Pancreas (tissue), 10 donors: ENCODE data around the gene KRT2. TPM values are rescaled to one million over a fixed set of nuclear protein-coding genes. Genes with fewer than 3 reads are reported as not detected.
A peak's percentile ranks its signal among the peaks of the same experiment; 100 is the strongest.

Experiments used
- ATAC-seq, 4 donors: fragments of 200-7000 bp; cut with Tn5 transposase; one replicate each; pipeline versions ENCODE4 v1.8.0 to v1.9.1; 2020; ENCODE audit warnings: mild to moderate bottlenecking in 4 of 4, moderate library complexity in 4 of 4
- DNase-seq, 6 donors: peaks; one replicate each; pipeline ENCODE4 v3.0.0-alpha.2; 2020
- FAIRE-seq: peaks from 2 replicates; lab custom pipeline; 2012; peaks lifted over from hg19 to GRCh38; lab: Jason Lieb, UNC
- H3K27ac ChIP-seq, 4 donors: fragments of 200-600 bp; sonication (generic); 1 replicate in 3 of 4; 2 replicates in 1 of 4; pipeline versions ENCODE4 v1.5.0 to v1.8.0; 2020
- H3K27me3 ChIP-seq, 4 donors: fragments of 200-600 bp; one replicate each; pipeline ENCODE4 v1.8.0; 2021
- H3K36me3 ChIP-seq, 3 donors: fragments of 200-600 bp; sonication (generic) in 1 of 3; one replicate each; pipeline versions ENCODE4 v1.5.0 to v1.8.0; 2020 to 2021
- H3K4me1 ChIP-seq, 3 donors: fragments of 200-600 bp; one replicate each; pipeline ENCODE4 v1.8.0; 2021
- H3K4me3 ChIP-seq, 4 donors: fragments of 200-600 bp; sonication (generic) in 2 of 4; one replicate each; pipeline versions ENCODE4 v1.5.0 to v1.8.0; 2020 to 2021
- H3K9me3 ChIP-seq, 4 donors: fragments of 200-600 bp; one replicate each; pipeline ENCODE4 v1.8.0; 2021
- WGBS, 2 donors: extraction: QIAGEN DNeasy Blood & Tissue Kit; methylation state at CpG; one replicate each; pipeline ENCODE4 v1.1.7; 2013; 5-methylcytosine and 5-hydroxymethylcytosine counted together
- intact Hi-C, 3 donors: fragments of 100-400 bp; cut with DNase I; formaldehyde crosslinking; loops; one replicate each; pipeline versions ENCODE4 v1.11.1 to v1.14.2; 2022
- polyA plus RNA-seq, 2 donors: library from polyadenylated mRNA; stranded (reverse); fragments of 200-250 nt; gene quantifications; one replicate each; pipeline ENCODE4 v1.2.3, GENCODE V29; 2013
- total RNA-seq, 6 donors: library from RNA; stranded (reverse); fragmentation: NEBNext Ultra II Directional in 4 of 6; extraction: Animal tissue kit (Norgen Biotek cat#: 25700) in 4 of 6; gene quantifications; one replicate each; pipeline versions ENCODE4 v1.2.1 to v1.2.4, GENCODE V29; 2021 to 2023
- TF ChIP-seq, protein P1 (sequence below), 4 donors: fragments of 200-600 bp; sonication (generic) in 3 of 4; IDR thresholded peaks; one replicate each; pipeline versions ENCODE4 v1.5.0 to v1.8.0; 2021; ENCODE audit warnings: antibody characterized with exemption in 4 of 4
- donor health status: healthy with polysubstance abuse.
- donor health status: DM: no; HTN: no; CAD: no; lungs with moderate emphysema.
- donor health status: DM: no; HTN: no; CAD: no.
- donor health status: control.
- donor health status: control.
- donor health status: Bipolar disorder and iron deficiency.
- donor health status: DM: yes; HTN: yes; CAD: no.
- donor health status: DM: no; HTN: no; CAD: no.
- donor health status: DM: no; HTN: no; CAD: no.
- donor health status: DM: yes; HTN: yes; CAD: no.

Gene KRT2
- total and polyA plus RNA-seq, 8 donors, result 0.02 TPM; not detected in 7

GRCh38 chr12:52636189-52636588 is 15.8 kb downstream of the KRT2 start:
- Histone ChIP-seq H3K27me3 (no peaks in the 10 kb centered on the region), H3K4me3 (no peak overlapping the region), H3K9me3 (no peaks in the 10 kb centered on the region), H3K4me1 (no peaks in the 10 kb centered on the region), H3K36me3 (no peaks in the 10 kb centered on the region), H3K27ac (no peak overlapping the region)
- no peak for ATAC-seq
- FAIRE-seq, result no peak
- WGBS, 2 donors, result 61 to 65% methylated on average over 6 of the region's 6 CpGs
- no peak for DNase-seq
- intact Hi-C loops, result no loop called here
- TF ChIP-seq, protein P1, sequence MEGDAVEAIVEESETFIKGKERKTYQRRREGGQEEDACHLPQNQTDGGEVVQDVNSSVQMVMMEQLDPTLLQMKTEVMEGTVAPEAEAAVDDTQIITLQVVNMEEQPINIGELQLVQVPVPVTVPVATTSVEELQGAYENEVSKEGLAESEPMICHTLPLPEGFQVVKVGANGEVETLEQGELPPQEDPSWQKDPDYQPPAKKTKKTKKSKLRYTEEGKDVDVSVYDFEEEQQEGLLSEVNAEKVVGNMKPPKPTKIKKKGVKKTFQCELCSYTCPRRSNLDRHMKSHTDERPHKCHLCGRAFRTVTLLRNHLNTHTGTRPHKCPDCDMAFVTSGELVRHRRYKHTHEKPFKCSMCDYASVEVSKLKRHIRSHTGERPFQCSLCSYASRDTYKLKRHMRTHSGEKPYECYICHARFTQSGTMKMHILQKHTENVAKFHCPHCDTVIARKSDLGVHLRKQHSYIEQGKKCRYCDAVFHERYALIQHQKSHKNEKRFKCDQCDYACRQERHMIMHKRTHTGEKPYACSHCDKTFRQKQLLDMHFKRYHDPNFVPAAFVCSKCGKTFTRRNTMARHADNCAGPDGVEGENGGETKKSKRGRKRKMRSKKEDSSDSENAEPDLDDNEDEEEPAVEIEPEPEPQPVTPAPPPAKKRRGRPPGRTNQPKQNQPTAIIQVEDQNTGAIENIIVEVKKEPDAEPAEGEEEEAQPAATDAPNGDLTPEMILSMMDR (IDR thresholded peaks at IDR 0.05), result no peak

DNA sequence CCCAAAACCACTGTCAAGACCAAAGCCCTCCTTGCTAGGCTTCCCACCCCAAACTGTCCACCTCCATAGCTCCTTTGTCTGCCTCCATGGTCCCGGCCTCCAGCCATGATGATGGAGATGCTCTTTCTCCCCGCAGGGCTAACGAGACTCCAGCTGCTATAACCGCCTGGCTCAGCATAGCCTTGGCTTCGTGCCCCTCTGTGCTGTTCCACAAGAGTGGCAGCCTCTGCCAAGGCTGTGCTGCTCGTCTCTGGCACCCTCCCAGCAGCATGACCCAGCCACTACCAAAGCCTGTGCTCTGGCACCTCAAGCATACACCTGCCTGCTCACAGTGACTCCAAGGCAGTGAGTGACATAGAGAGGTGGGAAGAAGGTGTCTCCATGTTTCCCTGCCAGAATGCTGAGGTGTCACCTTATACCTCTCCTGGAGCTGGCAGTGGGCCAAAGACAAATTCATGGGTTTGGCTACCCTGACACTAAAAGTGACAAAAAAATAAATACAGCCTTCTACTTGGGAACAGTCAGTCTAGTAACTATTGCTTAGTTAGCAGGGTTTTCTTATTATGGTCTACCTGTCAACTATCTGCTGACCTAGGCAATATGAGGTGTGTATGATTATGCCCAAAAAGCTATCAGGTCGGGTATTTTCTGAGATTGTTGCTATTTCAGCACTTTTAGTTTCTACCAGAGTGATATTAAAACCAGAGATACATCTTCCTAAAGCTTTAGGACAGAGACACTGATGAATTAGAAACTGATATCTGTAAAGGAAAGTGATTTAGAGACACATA is 17.6 kb downstream of the KRT2 start:
- H3K4me1 ChIP-seq, result no peaks in the 10 kb centered on the region
- no peak for FAIRE-seq
- no peaks in the 10 kb centered on the region for H3K27me3 ChIP-seq
- TF ChIP-seq, protein P1 (IDR thresholded peaks at IDR 0.05), result no peak
- peak; percentile 70 to 96 (median 82) for ATAC-seq
- H3K27ac ChIP-seq, result no peak overlapping the region
- WGBS, 2 donors, result 22 to 23% methylated on average over 7 of the region's 7 CpGs
- no peaks in the 10 kb centered on the region for H3K9me3 ChIP-seq
- peak; percentile 49 to 90 (median 72) for DNase-seq
- intact Hi-C loops, result no loop called here
- no peaks in the 10 kb centered on the region for H3K36me3 ChIP-seq
- H3K4me3 ChIP-seq, result no peak overlapping the region

GRCh38 chr12:52633383-52633782 is 18.6 kb downstream of the KRT2 start:
- ATAC-seq (no peak), FAIRE-seq (no peak), DNase-seq (no peak)
- no peaks in the 10 kb centered on the region for H3K9me3 ChIP-seq
- peaks cover 0 to 3% (median 0%) of the 10 kb centered on the region in 4 donors for H3K27me3 ChIP-seq
- intact Hi-C loops, result no loop called here
- H3K36me3 ChIP-seq, result no peaks in the 10 kb centered on the region
- H3K27ac ChIP-seq, result no peak overlapping the region
- H3K4me1 ChIP-seq, result no peaks in the 10 kb centered on the region
- WGBS, 2 donors, result 60 to 65% methylated on average over 4 of the region's 4 CpGs
- H3K4me3 ChIP-seq, result no peak overlapping the region
- TF ChIP-seq, protein P1 (IDR thresholded peaks at IDR 0.05), result no peak

GRCh38 chr12:52632656-52633055 is 19.4 kb downstream of the KRT2 start:
- Histone ChIP-seq H3K36me3 (no peaks in the 10 kb centered on the region), H3K27ac (no peak overlapping the region), H3K27me3 (peaks cover 0 to 3% (median 0%) of the 10 kb centered on the region in 4 donors), H3K4me3 (no peak overlapping the region), H3K9me3 (no peaks in the 10 kb centered on the region), H3K4me1 (no peaks in the 10 kb centered on the region)
- FAIRE-seq, result no peak
- WGBS, 2 donors, result 83 to 87% methylated on average over 4 of the region's 4 CpGs
- no peak for ATAC-seq
- no peak for DNase-seq
- intact Hi-C loops, result no loop called here
- TF ChIP-seq, protein P1 (IDR thresholded peaks at IDR 0.05), result no peak
